K562 (cell line): Measurements from ENCODE around the gene PDE2A. TPM values are rescaled to one million over a fixed set of nuclear protein-coding genes. Genes with fewer than 3 reads are reported as not detected.

ENCODE experiments used
- DDX20 ChIP-seq: fragments of 450-650 bp; IDR thresholded peaks from 2 replicates; pipeline ENCODE4 v1.6.1; 2016; ENCODE audit warnings: missing genetic modification characterization, low read depth, mild to moderate bottlenecking, missing compliant biosample characterization, moderate library complexity
- ETS1 ChIP-seq: conservative IDR thresholded peaks from 2 replicates; pipeline ENCODE4 v1.6.1; 2011; ENCODE audit warnings: low read depth, mild to moderate bottlenecking, low read length; ENCODE audit not compliant: control insufficient read depth
- GATAD2B ChIP-seq: fragments of 450-650 bp; IDR thresholded peaks from 2 replicates; pipeline ENCODE4 v1.6.1; 2017; ENCODE audit warnings: mild to moderate bottlenecking, borderline replicate concordance
- HDAC3 ChIP-seq: fragments of 450-650 bp; IDR thresholded peaks from 2 replicates; pipeline ENCODE4 v1.6.1; 2018; ENCODE audit warnings: borderline replicate concordance, mild to moderate bottlenecking, moderate library complexity; ENCODE audit not compliant: partially characterized antibody
- HDGF ChIP-seq: fragments of 450-650 bp; IDR thresholded peaks from 2 replicates; pipeline ENCODE4 v1.6.1; 2016
- HNRNPK ChIP-seq: fragments of 200-400 bp; formaldehyde crosslinking; IDR thresholded peaks from one replicate; pipeline ENCODE4 v1.6.1; 2018; ENCODE audit warnings: mild to moderate bottlenecking, low read depth, low read length; ENCODE audit not compliant: poor library complexity, severe bottlenecking
- MECOM ChIP-seq: fragments of 250-450 bp; sonication (Bioruptor Pico); IDR thresholded peaks from 2 replicates; pipeline ENCODE4 v1.8.0; 2022; ENCODE audit warnings: inconsistent platforms
- PHF20 ChIP-seq: fragments of 450-650 bp; IDR thresholded peaks from 2 replicates; pipeline ENCODE4 v1.6.1; 2018; ENCODE audit not compliant: partially characterized antibody
- PTBP1 ChIP-seq: fragments of 200-400 bp; formaldehyde crosslinking; IDR thresholded peaks from 2 replicates; pipeline ENCODE4 v1.6.1; 2017; ENCODE audit warnings: low read depth, low read length
- RFX5 ChIP-seq: IDR thresholded peaks from 2 replicates; pipeline ENCODE4 v1.6.1; 2011; ENCODE audit warnings: low read depth, mild to moderate bottlenecking, improper control_type of control experiment, low read length
- RREB1 ChIP-seq: fragments of 250-450 bp; sonication (Bioruptor Pico); IDR thresholded peaks from 2 replicates; pipeline ENCODE4 v1.4.0; 2020
- SNIP1 ChIP-seq: fragments of 450-650 bp; IDR thresholded peaks from 2 replicates; pipeline ENCODE4 v1.7.1; 2017; ENCODE audit warnings: low read depth, mild to moderate bottlenecking
- ZNF12 ChIP-seq: sonication (generic); formaldehyde crosslinking; IDR thresholded peaks from 2 replicates; pipeline ENCODE4 v1.4.0; 2020; ENCODE audit warnings: mild to moderate bottlenecking, missing genetic modification reagents
- ZNF311 ChIP-seq: fragments of 250-450 bp; sonication (Bioruptor Pico); IDR thresholded peaks from 2 replicates; pipeline ENCODE4 v1.4.0; 2020; ENCODE audit warnings: mild to moderate bottlenecking, moderate library complexity
- ZSCAN29 ChIP-seq: fragments of 450-650 bp; IDR thresholded peaks from 2 replicates; pipeline ENCODE4 v1.6.1; 2017
- polyA plus RNA-seq, 8 experiments: library from polyadenylated mRNA; depleted of rRNA in 4 of 8; stranded (reverse) in 5 of 8; unstranded in 3 of 8; fragments of >200 nt; fragmentation: Nextera tagmentation in 2 of 8; fragmentation: Illumina TruSeq in 1 of 8; extraction: Ambion mirVana in 2 of 8; extraction: Trizol in 1 of 8; gene quantifications; 2 replicates each; pipeline versions ENCODE4 v1.2.1 to v1.2.3, GENCODE V29; 2011 to 2014; ENCODE audit warnings: inconsistent platforms in 1 of 8, missing spikeins in 1 of 8
- total RNA-seq, 7 experiments: library from RNA; depleted of rRNA in 6 of 7; stranded (reverse); fragments of >200 nt in 6 of 7; fragmentation: Illumina TruSeq in 2 of 7; extraction: Trizol in 2 of 7; gene quantifications; 2 replicates each; pipeline versions ENCODE4 v1.2.1 to v1.2.3, GENCODE V29; 2011 to 2021; ENCODE audit warnings: low replicate concordance in 1 of 7
- TF ChIP-seq, protein P1 (sequence below): sonication (generic); formaldehyde crosslinking; IDR thresholded peaks from 2 replicates; pipeline ENCODE4 v1.8.0; 2022; ENCODE audit warnings: mild to moderate bottlenecking, missing genetic modification reagents
- TF ChIP-seq, protein P2 (sequence below): fragments of 250-450 bp; sonication (Bioruptor Pico); IDR thresholded peaks from 2 replicates; pipeline ENCODE4 v1.6.1; 2021; ENCODE audit warnings: mild to moderate bottlenecking

The PDE2A gene
- total and polyA plus RNA-seq, 9 of the 15 experiments (the other 6 are each of a cell fraction or from before 2014, with no cell fraction given): 0.07 to 15.2 (median 1.6) TPM; not detected in 1

DNA sequence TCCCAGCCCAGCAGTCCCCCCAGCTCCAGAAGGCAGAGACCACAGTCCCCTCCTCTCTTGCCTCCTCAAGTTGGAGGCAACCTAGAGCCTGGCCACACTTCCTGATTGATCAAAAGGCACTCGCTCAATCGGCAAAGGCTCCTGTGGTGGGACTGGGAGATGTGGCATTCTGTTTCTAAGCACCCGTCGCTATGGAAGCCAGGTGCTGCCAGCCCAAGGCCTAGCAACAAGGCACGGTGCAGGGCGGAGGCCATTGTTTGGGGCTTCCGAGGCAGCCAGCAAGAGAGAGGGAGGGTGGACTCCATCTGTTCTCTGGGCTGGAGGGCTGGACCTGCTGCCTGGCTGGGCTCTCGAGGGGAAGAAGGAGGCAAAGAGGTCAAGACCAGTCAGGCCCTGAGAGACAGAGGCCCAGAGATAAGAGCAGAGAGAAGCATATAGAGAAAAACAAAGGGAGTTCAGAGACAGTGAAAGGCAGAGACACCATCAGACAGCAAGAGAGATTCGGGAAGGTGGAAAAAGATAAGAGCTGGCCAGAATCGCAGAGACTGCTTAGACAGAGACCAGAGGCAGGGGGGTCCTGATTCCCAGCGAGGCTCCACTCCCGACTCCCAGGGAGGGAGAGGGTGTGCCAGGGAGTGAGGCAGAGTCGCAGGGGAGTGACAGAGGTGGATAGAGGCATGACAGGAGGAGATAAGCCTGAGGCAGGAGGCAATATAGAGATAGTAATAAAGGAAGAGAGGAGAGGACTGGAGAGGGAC, 21.2 kb downstream of the PDE2A start (continued):
- no peak for TF ChIP-seq ETS1
- TF ChIP-seq PTBP1: no peak
- no peak for TF ChIP-seq ZNF311 (CRISPR knock-in tag)
- no peak for TF ChIP-seq SNIP1
- TF ChIP-seq HDGF: no peak
- no peak for TF ChIP-seq ZNF12 (CRISPR knock-in tag)
- TF ChIP-seq RREB1 (CRISPR knock-in tag): no peak
- no peak for TF ChIP-seq RFX5
- TF ChIP-seq, protein P1, sequence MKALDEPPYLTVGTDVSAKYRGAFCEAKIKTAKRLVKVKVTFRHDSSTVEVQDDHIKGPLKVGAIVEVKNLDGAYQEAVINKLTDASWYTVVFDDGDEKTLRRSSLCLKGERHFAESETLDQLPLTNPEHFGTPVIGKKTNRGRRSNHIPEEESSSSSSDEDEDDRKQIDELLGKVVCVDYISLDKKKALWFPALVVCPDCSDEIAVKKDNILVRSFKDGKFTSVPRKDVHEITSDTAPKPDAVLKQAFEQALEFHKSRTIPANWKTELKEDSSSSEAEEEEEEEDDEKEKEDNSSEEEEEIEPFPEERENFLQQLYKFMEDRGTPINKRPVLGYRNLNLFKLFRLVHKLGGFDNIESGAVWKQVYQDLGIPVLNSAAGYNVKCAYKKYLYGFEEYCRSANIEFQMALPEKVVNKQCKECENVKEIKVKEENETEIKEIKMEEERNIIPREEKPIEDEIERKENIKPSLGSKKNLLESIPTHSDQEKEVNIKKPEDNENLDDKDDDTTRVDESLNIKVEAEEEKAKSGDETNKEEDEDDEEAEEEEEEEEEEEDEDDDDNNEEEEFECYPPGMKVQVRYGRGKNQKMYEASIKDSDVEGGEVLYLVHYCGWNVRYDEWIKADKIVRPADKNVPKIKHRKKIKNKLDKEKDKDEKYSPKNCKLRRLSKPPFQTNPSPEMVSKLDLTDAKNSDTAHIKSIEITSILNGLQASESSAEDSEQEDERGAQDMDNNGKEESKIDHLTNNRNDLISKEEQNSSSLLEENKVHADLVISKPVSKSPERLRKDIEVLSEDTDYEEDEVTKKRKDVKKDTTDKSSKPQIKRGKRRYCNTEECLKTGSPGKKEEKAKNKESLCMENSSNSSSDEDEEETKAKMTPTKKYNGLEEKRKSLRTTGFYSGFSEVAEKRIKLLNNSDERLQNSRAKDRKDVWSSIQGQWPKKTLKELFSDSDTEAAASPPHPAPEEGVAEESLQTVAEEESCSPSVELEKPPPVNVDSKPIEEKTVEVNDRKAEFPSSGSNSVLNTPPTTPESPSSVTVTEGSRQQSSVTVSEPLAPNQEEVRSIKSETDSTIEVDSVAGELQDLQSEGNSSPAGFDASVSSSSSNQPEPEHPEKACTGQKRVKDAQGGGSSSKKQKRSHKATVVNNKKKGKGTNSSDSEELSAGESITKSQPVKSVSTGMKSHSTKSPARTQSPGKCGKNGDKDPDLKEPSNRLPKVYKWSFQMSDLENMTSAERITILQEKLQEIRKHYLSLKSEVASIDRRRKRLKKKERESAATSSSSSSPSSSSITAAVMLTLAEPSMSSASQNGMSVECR (CRISPR knock-in tag): 0 out of 2 replicates have a peak, but pooled peaks have one; percentile 15
- TF ChIP-seq PHF20: no peak
- no peak for TF ChIP-seq DDX20 (tag)
- no peak for TF ChIP-seq GATAD2B
- no peak for TF ChIP-seq ZSCAN29
- TF ChIP-seq, protein P2, sequence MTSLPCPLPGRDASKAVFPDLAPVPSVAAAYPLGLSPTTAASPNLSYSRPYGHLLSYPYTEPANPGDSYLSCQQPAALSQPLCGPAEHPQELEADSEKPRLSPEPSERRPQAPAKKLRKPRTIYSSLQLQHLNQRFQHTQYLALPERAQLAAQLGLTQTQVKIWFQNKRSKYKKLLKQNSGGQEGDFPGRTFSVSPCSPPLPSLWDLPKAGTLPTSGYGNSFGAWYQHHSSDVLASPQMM (CRISPR knock-in tag): no peak
- TF ChIP-seq MECOM: no peak
- no peak for TF ChIP-seq HNRNPK
- no peak for TF ChIP-seq HDAC3
